H1 (cell line): ENCODE data around the gene WDR43. TPM values are rescaled to one million over a fixed set of nuclear protein-coding genes. Genes with fewer than 3 reads are reported as not detected.

Source experiments
- NRF1 ChIP-seq: IDR thresholded peaks from 2 replicates; pipeline ENCODE4 v1.6.1; 2011; ENCODE audit warnings: mild to moderate bottlenecking, low read depth, low read length, improper control_type of control experiment
- ZNF274 ChIP-seq: IDR thresholded peaks from 2 replicates; pipeline ENCODE4 v1.7.0; 2012; ENCODE audit warnings: low read length, borderline replicate concordance; ENCODE audit errors: extremely low read depth
- polyA plus RNA-seq, 7 experiments: library from polyadenylated mRNA; depleted of rRNA in 3 of 7; stranded (reverse) in 5 of 7; unstranded in 2 of 7; fragments of >200 nt in 5 of 7; fragments of 200-250 nt in 2 of 7; gene quantifications; 1 replicate in 5 of 7; 2 replicates in 1 of 7; 4 replicates in 1 of 7; pipeline versions ENCODE4 v1.2.1 to v1.2.3, GENCODE V29; 2011 to 2013; ENCODE audit warnings: missing spikeins in 2 of 7, mixed read lengths in 2 of 7
- total RNA-seq: library from RNA; stranded (reverse); fragmentation: NEBNext Ultra II Directional; extraction: Animal tissue kit (Norgen Biotek cat#: 25700); gene quantifications from 2 replicates; pipeline ENCODE4 v1.2.1, GENCODE V29; 2021
- TF ChIP-seq, protein P1 (sequence below): IDR thresholded peaks from 2 replicates; pipeline ENCODE4 v1.6.1; 2012; ENCODE audit warnings: inconsistent platforms
- TF ChIP-seq, protein P2 (sequence below): IDR thresholded peaks from 2 replicates; pipeline ENCODE4 v1.6.1; 2011; ENCODE audit warnings: low read depth, mild to moderate bottlenecking, low read length; ENCODE audit not compliant: insufficient read depth

The WDR43 gene
- total and polyA plus RNA-seq, 2 of the 8 experiments (the other 6 are each of a cell fraction or from before 2014, with no cell fraction given), result 57.8 to 142 TPM

DNA sequence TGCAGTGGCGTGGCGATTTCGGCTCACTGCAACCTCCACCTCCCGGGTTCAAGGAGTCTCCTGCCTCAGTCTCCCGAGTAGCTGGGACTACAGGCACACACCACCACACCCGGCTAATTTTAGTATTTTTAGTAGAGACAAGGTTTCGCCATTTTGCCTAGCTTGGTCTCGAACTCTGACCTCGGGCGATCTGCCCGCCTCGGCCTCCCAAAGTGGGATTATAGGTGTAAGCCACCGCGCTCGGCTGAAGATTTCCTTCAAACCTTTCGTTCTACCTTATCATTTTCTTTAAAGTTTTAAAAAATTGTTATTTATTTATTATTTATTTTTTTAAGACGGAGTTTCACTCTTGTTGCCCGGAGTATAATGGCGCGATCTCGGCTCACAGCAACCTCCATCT is 979 bp upstream of the WDR43 start (continued):
- TF ChIP-seq, protein P1, sequence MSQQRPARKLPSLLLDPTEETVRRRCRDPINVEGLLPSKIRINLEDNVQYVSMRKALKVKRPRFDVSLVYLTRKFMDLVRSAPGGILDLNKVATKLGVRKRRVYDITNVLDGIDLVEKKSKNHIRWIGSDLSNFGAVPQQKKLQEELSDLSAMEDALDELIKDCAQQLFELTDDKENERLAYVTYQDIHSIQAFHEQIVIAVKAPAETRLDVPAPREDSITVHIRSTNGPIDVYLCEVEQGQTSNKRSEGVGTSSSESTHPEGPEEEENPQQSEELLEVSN, result no peak
- TF ChIP-seq NRF1 (no peak), ZNF274 (no peak)
- TF ChIP-seq, protein P2, sequence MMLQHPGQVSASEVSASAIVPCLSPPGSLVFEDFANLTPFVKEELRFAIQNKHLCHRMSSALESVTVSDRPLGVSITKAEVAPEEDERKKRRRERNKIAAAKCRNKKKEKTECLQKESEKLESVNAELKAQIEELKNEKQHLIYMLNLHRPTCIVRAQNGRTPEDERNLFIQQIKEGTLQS, result no peak
- TF ChIP-seq, all 59 proteins: peak for 0
